ENCODE measurements around the gene GNAS-AS1.

Gene GNAS-AS1

DNA sequence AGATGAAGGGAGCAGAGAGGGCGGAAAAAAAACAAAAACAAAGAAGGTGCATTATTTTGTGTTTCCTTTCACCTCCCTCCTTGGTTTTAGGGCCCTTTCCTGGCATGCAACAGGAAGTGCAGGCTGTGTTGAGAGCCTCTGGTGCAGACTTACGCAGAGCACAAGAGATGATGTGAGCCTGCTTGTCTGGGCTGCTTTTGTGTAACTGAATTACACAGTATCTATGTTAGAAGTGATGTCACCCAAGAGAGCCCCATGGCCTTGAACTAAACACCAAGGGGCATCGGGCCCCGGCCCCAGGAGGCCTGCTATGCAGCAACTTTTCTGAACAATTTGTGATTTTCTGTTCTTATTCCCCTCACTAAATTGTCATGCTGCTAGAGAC is 27.3 kb upstream of the GNAS-AS1 start:
- H3K9ac ChIP-seq (ENCODE audit: low read length), result no peak overlapping the region
- TF ChIP-seq, protein P1, sequence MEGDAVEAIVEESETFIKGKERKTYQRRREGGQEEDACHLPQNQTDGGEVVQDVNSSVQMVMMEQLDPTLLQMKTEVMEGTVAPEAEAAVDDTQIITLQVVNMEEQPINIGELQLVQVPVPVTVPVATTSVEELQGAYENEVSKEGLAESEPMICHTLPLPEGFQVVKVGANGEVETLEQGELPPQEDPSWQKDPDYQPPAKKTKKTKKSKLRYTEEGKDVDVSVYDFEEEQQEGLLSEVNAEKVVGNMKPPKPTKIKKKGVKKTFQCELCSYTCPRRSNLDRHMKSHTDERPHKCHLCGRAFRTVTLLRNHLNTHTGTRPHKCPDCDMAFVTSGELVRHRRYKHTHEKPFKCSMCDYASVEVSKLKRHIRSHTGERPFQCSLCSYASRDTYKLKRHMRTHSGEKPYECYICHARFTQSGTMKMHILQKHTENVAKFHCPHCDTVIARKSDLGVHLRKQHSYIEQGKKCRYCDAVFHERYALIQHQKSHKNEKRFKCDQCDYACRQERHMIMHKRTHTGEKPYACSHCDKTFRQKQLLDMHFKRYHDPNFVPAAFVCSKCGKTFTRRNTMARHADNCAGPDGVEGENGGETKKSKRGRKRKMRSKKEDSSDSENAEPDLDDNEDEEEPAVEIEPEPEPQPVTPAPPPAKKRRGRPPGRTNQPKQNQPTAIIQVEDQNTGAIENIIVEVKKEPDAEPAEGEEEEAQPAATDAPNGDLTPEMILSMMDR (IDR thresholded peaks at IDR 0.05; ENCODE audit: insufficient read depth, low read length, poor library complexity, severe bottlenecking), result no peak
- TF ChIP-seq EZH2phosphoT487 (conservative IDR thresholded peaks at IDR 0.05; ENCODE audit: low read length), result no peak
- H2AFZ ChIP-seq (ENCODE audit: low read depth, low read length, severe bottlenecking), result no peak overlapping the region

DNA sequence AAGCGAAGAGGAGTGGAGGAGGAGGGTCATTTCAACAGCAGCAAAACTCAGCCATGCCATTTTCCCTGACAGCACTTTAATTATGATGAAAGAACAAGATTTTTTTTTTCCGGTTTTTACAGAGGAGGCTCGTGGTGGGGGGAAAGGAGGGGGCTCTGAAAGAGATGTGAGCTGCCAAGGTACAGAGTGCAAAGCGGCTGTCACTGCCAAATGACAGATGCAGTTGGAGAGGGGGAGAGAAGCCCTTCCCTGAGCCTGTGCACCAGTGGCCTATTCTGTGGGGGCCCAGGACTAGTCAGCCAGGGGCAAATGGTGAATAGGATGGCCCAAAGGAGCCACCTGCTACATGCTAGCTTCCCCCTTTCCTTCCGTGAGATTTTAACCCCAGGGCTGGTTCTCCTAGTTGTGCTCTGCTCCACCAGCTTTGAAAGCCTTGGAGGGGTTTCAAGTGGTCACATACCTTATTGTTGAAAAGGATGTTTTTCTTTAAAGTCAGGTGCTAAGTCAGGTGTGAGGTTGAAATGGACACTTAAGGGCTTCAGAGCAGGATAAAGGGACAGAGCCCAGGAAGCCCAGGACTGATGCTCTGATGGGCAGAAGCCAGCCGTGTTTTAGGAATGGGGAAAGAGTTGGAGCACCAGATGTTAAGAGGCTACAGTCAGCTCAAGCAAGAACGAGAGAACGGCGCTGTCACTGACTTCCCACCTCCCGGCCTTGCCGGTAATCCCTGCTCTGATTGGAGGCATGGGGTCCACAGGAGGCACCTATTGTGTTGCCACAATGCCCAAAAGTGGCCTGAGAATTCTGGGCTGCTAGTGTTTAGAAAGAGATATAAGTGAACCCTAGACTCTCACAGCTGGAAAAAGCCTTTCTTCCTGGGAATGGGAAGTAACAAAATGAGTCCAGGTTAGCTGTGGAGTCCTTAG is 26.6 kb upstream of the GNAS-AS1 start:
- no peaks in the 10 kb centered on the region for H4K20me1 ChIP-seq (ENCODE audit: low read depth, low read length)
- TF ChIP-seq, protein P1 (IDR thresholded peaks at IDR 0.05; ENCODE audit: insufficient read depth, low read length, poor library complexity, severe bottlenecking), result no peak
- TF ChIP-seq EZH2phosphoT487 (conservative IDR thresholded peaks at IDR 0.05; ENCODE audit: low read length), result no peak
- H3K79me2 ChIP-seq (ENCODE audit: insufficient read depth, low read length), result no peaks in the 10 kb centered on the region
- H3K9me3 ChIP-seq (ENCODE audit: insufficient read depth, low read length), result no peaks in the 10 kb centered on the region
- no peak overlapping the region for H3K4me3 ChIP-seq (ENCODE audit: insufficient read depth, low read length, poor library complexity, severe bottlenecking)
- no peaks in the 10 kb centered on the region for H3K36me3 ChIP-seq (ENCODE audit: low read length)
- no peak overlapping the region for H3K9ac ChIP-seq (ENCODE audit: low read length)
- H3K27me3 ChIP-seq (ENCODE audit: low read length), result no peaks in the 10 kb centered on the region
- no peaks in the 10 kb centered on the region for H3F3A ChIP-seq (ENCODE audit: insufficient read depth)
- no peaks in the 10 kb centered on the region for H3K9me2 ChIP-seq (replicated peaks; ENCODE audit: insufficient read depth, low read length)
- H3K4me2 ChIP-seq (ENCODE audit: low read depth, low read length, poor library complexity, severe bottlenecking), result no peak overlapping the region
- no peak overlapping the region for H3K27ac ChIP-seq (ENCODE audit: low read depth, low read length)
- no peak overlapping the region for H2AFZ ChIP-seq (ENCODE audit: low read depth, low read length, severe bottlenecking)

More for the DNA sequence above, 27.3 kb upstream of the GNAS-AS1 start:
- Histone ChIP-seq H3K79me2 (ENCODE audit: insufficient read depth, low read length) (no peaks in the 10 kb centered on the region), H3K27ac (ENCODE audit: low read depth, low read length) (no peak overlapping the region), H3F3A (ENCODE audit: insufficient read depth) (no peaks in the 10 kb centered on the region), H3K9me3 (ENCODE audit: insufficient read depth, low read length) (no peaks in the 10 kb centered on the region), H3K9me2 (replicated peaks; ENCODE audit: insufficient read depth, low read length) (no peaks in the 10 kb centered on the region), H3K4me3 (ENCODE audit: insufficient read depth, low read length, poor library complexity, severe bottlenecking) (no peak overlapping the region), H4K20me1 (ENCODE audit: low read depth, low read length) (no peaks in the 10 kb centered on the region), H3K36me3 (ENCODE audit: low read length) (no peaks in the 10 kb centered on the region), H3K4me2 (ENCODE audit: low read depth, low read length, poor library complexity, severe bottlenecking) (no peak overlapping the region), H3K27me3 (ENCODE audit: low read length) (no peaks in the 10 kb centered on the region)

DNA sequence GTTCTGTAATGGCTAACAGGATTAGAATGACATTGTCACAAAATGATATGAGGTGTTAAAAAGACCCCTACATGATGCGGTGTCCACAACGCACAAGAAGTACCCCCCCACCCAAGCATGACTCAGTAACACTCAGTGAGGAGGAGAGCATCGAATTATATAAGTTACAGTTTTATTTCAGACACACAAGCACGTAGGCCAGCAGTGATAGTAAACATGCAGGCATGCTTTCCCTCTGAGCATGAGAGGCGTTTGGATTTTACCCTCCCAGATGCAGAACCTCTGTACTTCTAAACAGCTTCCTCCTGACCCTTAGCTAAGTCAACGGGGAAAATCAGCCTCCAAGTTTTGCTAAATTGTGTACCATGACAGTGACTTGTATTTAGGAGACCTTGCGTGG is 25.7 kb upstream of the GNAS-AS1 start:
- no peaks in the 10 kb centered on the region for H3K9me3 ChIP-seq (ENCODE audit: insufficient read depth, low read length)
- no peak overlapping the region for H2AFZ ChIP-seq (ENCODE audit: low read depth, low read length, severe bottlenecking)
- no peak overlapping the region for H3K4me2 ChIP-seq (ENCODE audit: low read depth, low read length, poor library complexity, severe bottlenecking)

More for the DNA sequence above, 25.7 kb upstream of the GNAS-AS1 start:
- no peaks in the 10 kb centered on the region for H3K27me3 ChIP-seq (ENCODE audit: low read length)
- H3K79me2 ChIP-seq (ENCODE audit: insufficient read depth, low read length), result no peaks in the 10 kb centered on the region
- no peaks in the 10 kb centered on the region for H3F3A ChIP-seq (ENCODE audit: insufficient read depth)
- no peak overlapping the region for H3K4me3 ChIP-seq (ENCODE audit: insufficient read depth, low read length, poor library complexity, severe bottlenecking)
- no peaks in the 10 kb centered on the region for H3K36me3 ChIP-seq (ENCODE audit: low read length)
- no peak overlapping the region for H3K27ac ChIP-seq (ENCODE audit: low read depth, low read length)
- no peak for TF ChIP-seq EZH2phosphoT487 (conservative IDR thresholded peaks at IDR 0.05; ENCODE audit: low read length)
- TF ChIP-seq, protein P1 (IDR thresholded peaks at IDR 0.05; ENCODE audit: insufficient read depth, low read length, poor library complexity, severe bottlenecking), result no peak
- no peak overlapping the region for H3K9ac ChIP-seq (ENCODE audit: low read length)
- no peaks in the 10 kb centered on the region for H4K20me1 ChIP-seq (ENCODE audit: low read depth, low read length)
- H3K9me2 ChIP-seq (replicated peaks; ENCODE audit: insufficient read depth, low read length), result no peaks in the 10 kb centered on the region

All from SU-DHL-6 (cell line).